OCI-LY1 (cell line): ENCODE measurements around the gene TRIM22.
"Not testable (repeated sequence)": the region's sequence is repeated elsewhere in the genome, so short reads cannot be mapped to it uniquely, and the experiment has no call there.

Source experiments
- EZH2 ChIP-seq: fragments of 200-600 bp; sonication (generic), shearing (Covaris generic); IDR thresholded peaks from 2 replicates; pipeline ENCODE4 v1.8.0; 2017; ENCODE audit warnings: borderline replicate concordance, mixed run types, mild to moderate bottlenecking, antibody characterized with exemption, low read length, moderate library complexity, mixed read lengths
- TF ChIP-seq, protein P1 (sequence below): fragments of 200-600 bp; sonication (generic), shearing (Covaris generic); IDR thresholded peaks from 2 replicates; pipeline ENCODE4 v1.5.1; 2017; ENCODE audit warnings: mild to moderate bottlenecking, antibody characterized with exemption, low read length, moderate library complexity, mixed read lengths

DNA sequence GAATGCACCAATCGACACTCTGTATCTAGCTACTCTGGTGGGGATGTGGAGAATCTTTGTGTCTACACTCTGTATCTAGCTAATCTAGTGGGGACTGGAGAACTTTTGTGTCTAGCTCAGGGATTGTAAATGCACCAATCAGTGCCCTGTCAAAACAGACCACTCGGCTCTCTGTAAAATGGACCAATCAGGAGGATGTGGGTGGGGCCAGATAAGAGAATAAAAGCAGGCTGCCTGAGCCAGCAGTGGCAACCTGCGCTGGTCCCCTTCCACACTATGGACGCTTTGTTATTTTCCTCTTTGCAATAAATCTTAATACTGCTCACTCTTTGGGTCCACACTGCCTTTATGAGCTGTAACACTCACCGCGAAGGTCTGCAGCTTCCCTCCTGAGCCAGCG lies 6.0 kb upstream of the TRIM22 start:
- TF ChIP-seq EZH2 = not testable (repeated sequence)
- TF ChIP-seq, protein P1, sequence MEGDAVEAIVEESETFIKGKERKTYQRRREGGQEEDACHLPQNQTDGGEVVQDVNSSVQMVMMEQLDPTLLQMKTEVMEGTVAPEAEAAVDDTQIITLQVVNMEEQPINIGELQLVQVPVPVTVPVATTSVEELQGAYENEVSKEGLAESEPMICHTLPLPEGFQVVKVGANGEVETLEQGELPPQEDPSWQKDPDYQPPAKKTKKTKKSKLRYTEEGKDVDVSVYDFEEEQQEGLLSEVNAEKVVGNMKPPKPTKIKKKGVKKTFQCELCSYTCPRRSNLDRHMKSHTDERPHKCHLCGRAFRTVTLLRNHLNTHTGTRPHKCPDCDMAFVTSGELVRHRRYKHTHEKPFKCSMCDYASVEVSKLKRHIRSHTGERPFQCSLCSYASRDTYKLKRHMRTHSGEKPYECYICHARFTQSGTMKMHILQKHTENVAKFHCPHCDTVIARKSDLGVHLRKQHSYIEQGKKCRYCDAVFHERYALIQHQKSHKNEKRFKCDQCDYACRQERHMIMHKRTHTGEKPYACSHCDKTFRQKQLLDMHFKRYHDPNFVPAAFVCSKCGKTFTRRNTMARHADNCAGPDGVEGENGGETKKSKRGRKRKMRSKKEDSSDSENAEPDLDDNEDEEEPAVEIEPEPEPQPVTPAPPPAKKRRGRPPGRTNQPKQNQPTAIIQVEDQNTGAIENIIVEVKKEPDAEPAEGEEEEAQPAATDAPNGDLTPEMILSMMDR = not testable (repeated sequence)
